Omental fat pad (tissue), 4 donors: ENCODE measurements around the gene HAUS7. TPM values are rescaled to one million over a fixed set of nuclear protein-coding genes. Genes with fewer than 3 reads are reported as not detected.

Experiments used
- ATAC-seq: fragments of 150-250 bp; one replicate; pipeline ENCODE4 v1.9.1; 2016; ENCODE audit warnings: mild to moderate bottlenecking, moderate library complexity; ENCODE audit not compliant: low FRiP score
- DNase-seq: peaks from one replicate; pipeline ENCODE4 v3.0.0-alpha.2; 2019; ENCODE audit warnings: low spot score
- total RNA-seq, 4 donors: library from RNA; depleted of rRNA; stranded (reverse); fragments of >200 nt; gene quantifications; one replicate each; pipeline ENCODE4 v1.1.0, GENCODE V29; 2016
- TF ChIP-seq, protein P1 (sequence below), 3 donors: fragments of 450-650 bp; IDR thresholded peaks; one replicate each; pipeline ENCODE4 v1.5.1; 2016 to 2017; ENCODE audit warnings: antibody characterized with exemption in 3 of 3, mild to moderate bottlenecking in 3 of 3, moderate library complexity in 2 of 3

Gene HAUS7
- total RNA-seq, 4 donors from 2014 or later = 14.9 to 35.0 (median 23.9) TPM

- DNase-seq (no peak), ATAC-seq (no peak)
- TF ChIP-seq, protein P1, sequence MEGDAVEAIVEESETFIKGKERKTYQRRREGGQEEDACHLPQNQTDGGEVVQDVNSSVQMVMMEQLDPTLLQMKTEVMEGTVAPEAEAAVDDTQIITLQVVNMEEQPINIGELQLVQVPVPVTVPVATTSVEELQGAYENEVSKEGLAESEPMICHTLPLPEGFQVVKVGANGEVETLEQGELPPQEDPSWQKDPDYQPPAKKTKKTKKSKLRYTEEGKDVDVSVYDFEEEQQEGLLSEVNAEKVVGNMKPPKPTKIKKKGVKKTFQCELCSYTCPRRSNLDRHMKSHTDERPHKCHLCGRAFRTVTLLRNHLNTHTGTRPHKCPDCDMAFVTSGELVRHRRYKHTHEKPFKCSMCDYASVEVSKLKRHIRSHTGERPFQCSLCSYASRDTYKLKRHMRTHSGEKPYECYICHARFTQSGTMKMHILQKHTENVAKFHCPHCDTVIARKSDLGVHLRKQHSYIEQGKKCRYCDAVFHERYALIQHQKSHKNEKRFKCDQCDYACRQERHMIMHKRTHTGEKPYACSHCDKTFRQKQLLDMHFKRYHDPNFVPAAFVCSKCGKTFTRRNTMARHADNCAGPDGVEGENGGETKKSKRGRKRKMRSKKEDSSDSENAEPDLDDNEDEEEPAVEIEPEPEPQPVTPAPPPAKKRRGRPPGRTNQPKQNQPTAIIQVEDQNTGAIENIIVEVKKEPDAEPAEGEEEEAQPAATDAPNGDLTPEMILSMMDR (IDR thresholded peaks at IDR 0.05) = no peak
Measured at GRCh38 chrX:153450949-153451277, 19.5 kb downstream of the HAUS7 start.

DNA sequence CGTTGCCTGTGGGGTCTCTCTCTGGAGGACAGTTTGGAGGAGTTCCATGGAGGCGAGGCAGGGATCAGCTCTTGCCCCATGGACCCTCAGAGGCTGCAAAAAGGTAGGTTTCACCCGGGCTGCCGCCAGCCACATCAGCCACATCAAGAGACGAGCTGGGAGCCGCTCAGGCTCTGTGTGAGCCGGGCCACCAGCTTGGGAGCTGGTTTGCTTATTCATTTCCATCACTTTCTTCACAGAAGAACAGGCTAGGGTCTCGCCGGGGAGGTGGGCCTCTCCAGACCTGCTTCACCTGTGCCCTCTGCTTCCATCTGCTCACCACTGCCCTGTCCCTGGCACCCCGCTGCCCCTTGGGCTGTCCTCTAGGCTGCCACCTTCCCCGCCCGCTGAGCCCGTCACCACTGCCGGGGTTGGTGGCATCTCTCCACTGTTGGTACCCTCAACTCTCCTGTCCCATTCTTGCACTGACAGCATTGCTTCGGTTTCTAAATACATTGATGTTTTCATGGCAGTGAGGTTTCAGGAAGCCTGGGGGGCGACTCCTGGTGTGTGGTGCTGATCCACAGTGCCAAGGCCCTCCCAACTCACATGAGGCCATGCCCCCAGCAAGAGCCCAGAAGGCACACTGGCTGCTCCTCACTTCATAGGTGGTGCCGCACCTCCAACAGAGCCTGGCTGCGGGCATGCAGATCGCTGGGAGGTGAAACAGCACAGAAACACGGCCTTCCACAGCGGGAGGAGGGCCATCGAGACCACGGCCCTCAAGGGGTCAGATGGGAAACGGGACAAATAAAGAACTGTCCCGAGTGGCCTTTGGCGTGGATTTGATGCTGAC, 20.0 kb downstream of the HAUS7 start:
- DNase-seq (no peak), ATAC-seq (no peak)
- TF ChIP-seq, protein P1 (IDR thresholded peaks at IDR 0.05) = no peak

- no peak for ATAC-seq
- TF ChIP-seq, protein P1 (IDR thresholded peaks at IDR 0.05) = no peak
- no peak for DNase-seq
Measured at GRCh38 chrX:153449368-153450113, 20.8 kb downstream of the HAUS7 start.

DNA sequence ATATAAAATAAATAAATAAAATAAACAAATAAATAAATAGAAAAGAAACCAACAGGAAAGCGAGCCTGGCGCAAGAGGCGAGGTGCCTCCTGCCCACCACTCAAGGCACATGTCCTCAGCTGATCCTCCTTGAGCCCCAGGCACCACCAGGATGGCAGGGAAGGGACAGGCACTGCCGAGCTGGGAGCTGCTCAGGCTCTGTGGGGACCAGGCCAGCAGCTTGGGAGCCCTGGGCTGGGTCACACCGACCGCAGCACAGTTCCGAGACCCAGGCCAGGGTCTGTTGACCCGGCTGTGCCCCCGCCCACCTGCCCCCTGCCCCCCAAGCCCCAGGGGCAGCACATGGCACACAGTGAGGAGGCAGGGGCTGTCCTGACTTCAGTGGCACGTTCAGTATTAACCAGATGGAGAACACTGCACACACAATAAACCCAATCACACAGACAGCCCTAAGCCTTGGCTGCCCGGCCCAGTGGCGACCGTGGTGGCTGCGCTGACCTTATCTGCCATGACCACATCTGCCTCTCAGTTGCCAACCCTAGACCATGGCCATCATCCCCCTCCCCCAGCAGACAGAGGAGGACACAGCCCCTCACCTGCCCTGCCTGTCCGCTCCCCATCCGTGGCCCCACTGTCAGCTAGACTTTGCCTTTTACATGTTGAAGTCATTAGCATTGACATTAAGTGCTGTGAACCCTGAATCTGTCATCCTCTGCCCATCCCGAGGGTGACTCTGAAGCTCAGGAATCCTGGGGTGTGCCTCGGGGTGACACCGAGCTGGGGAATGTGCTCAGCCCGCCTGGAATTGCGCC, 21.6 kb downstream of the HAUS7 start:
- no peak for ATAC-seq
- no peak for DNase-seq
- TF ChIP-seq, protein P1 (IDR thresholded peaks at IDR 0.05) = no peak

GRCh38 chrX:153447581-153447960, 22.8 kb downstream of the HAUS7 start:
- DNase-seq (no peak), ATAC-seq (no peak)
- TF ChIP-seq, protein P1 (IDR thresholded peaks at IDR 0.05) = no peak

DNA sequence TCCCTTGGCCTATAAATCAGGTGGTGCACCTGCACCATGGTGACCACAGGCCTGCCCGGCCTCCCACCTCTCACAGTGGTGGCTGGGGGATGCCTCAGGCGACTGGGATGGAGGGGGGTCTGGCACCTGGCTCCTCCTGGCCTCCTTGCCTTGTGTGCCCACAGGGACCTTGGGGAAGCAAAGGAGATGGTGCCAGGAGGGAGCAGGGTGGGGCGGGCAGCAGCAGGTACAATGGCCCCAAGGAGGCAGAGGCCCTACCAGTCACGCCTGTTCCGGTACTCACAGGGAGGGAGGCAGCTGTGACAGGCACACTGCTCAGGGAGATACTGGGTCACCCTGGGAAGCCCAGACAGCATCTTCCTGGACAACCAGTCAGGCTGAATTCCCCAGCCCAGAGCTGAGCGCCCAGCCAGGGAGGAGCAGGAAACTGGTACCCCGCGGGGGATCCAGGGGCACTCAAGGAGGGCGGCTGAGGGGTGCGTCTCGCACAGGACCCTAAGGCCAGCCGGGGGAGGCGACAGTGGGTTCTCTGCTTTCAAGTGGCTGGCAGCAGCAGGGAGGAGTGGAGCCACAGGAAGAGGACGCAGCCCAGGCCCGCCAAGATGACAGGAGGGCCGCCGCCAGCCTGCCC, 23.3 kb downstream of the HAUS7 start:
- TF ChIP-seq, protein P1 (IDR thresholded peaks at IDR 0.05) = no peak
- DNase-seq (no peak), ATAC-seq (no peak)
